GM21528 (cell line): ENCODE data around the gene APOD.
A peak's percentile ranks its signal among the peaks of the same experiment; 100 is the strongest.

ENCODE experiments used
- ATAC-seq: cut with Tn5 transposase; IDR thresholded peaks from one replicate; pipeline ENCODE4 v1.9.1; 2021; ENCODE audit warnings: mild to moderate bottlenecking, moderate library complexity; ENCODE audit not compliant: unreplicated experiment, low FRiP score

Gene APOD

DNA sequence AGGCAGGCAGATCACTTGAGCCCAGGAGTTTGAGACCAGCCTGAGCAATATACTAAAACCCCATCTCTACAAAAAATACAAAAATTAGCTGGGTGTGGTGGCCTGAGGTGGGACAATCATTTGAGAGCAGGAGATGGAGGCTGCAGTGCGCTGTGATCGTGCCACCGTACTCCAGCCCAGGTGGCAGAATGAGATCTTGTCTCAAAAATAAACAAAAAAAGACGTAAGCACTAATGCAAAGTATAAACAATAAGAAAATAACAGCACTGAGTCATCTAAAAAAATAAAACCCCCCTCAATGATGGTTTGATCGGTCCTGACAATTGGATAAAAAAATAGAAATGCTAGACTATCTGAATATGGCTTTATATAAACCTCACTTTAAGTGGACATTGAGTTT lies 44.3 kb downstream of the APOD start:
- no peak for ATAC-seq

DNA sequence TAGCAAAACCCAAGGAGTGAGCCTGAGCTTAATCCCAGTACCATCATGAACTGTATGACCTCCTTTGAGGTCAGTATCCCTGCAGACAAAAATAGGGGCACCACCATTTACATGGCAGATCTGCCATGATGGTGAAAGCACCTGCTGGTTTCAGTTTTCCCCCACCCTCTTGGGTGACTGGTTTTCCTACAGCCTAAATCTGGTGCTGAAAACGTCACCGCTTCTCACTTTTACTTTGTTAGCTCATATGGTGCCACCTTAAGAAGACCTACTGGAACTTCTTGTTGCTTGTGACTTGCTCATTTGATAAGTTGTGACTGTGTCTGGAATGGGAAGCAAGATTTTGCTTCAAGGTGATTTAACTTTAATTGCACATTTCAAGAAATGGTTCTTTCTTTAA lies 45.7 kb downstream of the APOD start:
- peak; percentile 51 for ATAC-seq

DNA sequence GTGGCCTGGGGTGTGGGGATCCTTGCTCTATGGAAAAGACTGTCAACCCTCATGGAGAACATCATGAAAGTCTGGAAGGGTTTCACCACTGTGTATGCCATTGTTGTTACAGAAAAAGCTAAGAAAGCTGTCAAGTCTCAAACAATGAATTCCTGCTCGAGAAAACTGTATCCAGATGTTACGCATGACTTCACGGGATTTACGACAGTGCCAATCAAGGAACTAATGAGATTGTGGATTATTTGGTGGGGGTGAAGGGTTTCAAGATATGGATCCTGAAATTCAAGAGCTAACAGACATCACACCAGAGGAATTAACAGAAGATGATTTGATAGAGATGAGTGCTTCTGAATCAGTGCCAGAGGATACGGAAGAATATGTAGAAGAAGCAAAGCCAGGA lies 48.4 kb downstream of the APOD start:
- no peak for ATAC-seq

DNA sequence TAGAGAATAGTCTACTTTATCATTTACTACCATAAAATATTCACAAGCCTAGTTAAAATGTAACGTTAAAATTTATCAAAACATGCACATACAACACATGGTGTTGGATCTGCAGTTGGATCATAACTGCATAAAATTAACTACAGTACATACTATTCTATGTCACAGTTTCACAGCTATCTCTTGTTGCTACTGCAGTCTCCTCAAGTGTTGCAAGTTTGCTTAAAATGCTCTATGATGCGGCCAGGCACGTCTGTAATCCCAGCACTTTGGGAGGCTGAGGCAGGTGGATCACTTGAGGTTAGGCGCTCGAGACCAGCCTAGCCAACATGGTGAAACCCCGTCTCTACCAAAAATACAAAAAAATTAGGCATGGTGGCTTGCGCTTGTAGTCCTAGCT lies 50.9 kb downstream of the APOD start:
- no peak for ATAC-seq

DNA sequence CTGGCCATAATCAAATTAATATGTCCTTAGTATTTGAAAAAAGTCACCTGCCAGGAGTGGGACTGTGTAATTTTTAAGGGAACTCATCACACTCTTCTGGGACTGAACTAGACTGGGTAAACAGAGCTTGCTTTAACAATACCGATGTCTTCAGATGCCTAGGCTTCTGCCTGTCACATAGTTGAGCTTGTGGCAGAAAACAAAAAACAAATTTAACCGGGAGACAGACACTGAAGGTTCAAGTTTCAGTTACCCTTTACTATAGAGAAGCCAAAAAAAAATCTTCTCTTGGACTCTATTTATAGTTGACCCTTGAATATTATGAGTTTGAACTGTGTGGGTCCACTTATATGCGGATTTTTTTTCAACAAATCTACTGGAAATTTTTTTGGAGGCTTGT lies 51.4 kb downstream of the APOD start:
- no peak for ATAC-seq

DNA sequence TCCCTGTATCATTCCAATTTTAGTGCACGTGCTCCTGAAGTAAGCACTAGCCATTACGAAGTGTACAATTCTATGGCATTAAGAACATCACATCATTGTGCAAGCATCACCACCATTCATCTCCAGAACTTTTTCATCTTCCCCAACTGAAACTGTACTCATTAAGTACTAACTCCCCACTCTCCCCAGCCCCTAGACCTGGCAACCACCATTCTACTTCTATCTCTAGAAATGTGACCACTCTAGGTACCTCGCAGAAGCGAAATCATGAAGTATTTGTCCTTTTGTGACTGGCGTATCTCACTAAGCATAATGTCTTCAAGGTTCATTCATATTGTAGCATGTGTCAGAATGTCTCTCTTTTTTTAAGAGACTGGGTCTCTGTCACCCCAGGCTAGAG lies 52.1 kb downstream of the APOD start:
- no peak for ATAC-seq

DNA sequence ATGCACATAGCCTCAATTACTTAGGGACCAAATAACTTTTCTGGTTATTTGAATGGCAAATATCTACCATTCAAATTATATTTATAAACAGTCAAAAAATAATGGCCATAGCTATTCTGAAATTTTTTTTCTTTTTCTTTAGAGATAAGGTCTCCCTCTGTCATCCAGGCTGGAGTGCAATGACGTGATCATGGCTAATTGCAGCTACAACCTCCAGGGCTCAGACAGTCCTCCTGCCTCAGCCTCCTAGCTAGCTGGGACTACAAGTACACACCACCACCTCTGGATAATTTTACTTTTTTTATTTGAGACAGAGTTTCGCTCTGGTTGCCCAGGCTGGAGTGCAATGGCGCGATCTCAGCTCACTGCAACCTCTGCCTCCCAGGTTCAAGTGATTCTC lies 57.2 kb downstream of the APOD start:
- no peak for ATAC-seq

DNA sequence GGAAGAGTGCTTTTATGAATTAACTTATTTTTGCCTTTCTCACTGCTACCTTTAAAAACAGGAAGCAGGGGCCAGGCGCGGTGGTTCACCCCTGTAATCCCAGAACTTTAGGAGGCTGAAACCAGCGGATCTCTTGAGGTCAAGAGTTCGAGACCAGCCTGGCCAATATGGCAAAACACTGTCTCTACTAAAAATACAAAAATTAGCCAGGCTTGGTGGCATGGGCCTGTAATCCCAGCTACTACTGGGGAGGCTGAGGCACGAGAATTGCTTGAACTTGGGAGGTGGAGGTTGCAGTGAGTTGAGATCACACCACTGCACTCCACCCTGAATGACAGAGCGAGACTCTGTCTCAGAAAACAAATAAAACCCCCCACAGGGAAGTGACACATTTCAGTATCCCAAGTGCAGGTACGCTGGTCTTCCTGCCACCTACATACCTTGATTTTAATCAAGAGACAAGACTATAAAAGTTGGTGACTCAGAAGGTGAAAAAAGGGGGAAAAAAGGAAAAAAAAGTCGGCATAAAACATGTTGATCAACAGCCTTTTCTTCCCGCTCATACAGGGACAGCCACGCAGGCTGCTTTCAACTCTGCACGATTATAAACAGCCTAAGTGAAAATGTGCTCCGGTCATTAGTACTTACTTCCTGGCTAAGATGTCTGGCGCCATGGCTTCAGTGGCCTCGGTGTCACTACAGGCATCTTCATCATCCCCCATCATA lies 59.4 kb downstream of the APOD start:
- no peak for ATAC-seq

DNA sequence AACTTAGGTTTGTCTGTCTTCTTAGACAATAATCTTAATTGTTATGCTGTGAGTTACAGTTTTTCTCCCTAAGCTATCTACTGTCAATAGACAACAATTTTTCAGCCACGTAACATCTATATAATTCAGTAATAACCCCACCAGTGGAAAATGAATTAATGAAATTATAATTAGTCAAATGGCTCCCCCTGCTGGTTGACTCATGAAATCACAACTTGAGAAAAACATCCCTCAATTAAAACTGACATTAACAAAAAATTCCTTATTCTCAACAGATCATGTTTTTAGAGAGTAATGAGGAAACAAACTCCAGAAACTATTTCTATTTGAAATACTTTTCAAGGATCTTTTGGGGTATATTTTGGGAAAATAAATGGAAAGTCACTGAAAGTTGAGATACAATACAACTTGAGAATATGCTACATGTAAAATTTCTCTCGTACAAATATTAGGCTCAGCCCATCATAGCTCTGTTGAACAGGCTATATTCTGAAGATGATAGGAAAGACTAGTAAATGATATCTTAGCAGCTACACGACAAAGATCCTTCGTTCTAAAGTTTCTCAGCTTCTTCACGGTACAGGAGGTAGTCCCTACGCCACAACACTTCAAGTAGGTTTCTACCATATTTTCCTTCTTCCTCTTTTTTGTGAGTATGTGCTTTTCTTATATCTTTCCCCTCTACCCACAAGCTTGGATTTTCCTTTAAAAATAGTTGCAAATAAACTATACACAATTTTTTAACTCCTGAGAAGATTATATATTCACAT lies 61.3 kb downstream of the APOD start:
- ATAC-seq = no peak
